Small intestine (tissue), 7 donors: ENCODE results near the gene RACK1. TPM values are rescaled to one million over a fixed set of nuclear protein-coding genes. Genes with fewer than 3 reads are reported as not detected.
A peak's percentile ranks its signal among the peaks of the same experiment; 100 is the strongest.
"Not testable (repeated sequence)": the region's sequence is repeated elsewhere in the genome, so short reads cannot be mapped to it uniquely, and the experiment has no call there.

Source experiments
- DNase-seq, 2 donors: peaks; one replicate each; pipeline versions ENCODE4 v3.0.0 to v3.0.0-alpha.2; 2013
- FAIRE-seq: peaks from 2 replicates; lab custom pipeline; 2012; peaks lifted over from hg19 to GRCh38; lab: Jason Lieb, UNC
- H3K27ac ChIP-seq, 3 donors: one replicate each; pipeline ENCODE4 v1.5.1; 2013; ENCODE audit warnings: low read length in 2 of 3, mild to moderate bottlenecking in 2 of 3, control low read depth in 1 of 3, inconsistent platforms in 1 of 3, low read depth in 1 of 3, moderate library complexity in 1 of 3
- H3K27me3 ChIP-seq, 3 donors: one replicate each; pipeline ENCODE4 v1.6.1; 2013; ENCODE audit warnings: low read length in 3 of 3, inconsistent platforms in 1 of 3; ENCODE audit not compliant: control insufficient read depth in 3 of 3, insufficient read depth in 3 of 3
- H3K36me3 ChIP-seq, 3 donors: one replicate each; pipeline ENCODE4 v1.6.1; 2013; ENCODE audit warnings: low read length in 3 of 3, inconsistent platforms in 1 of 3, low read depth in 1 of 3, mild to moderate bottlenecking in 1 of 3, moderate library complexity in 1 of 3; ENCODE audit not compliant: control insufficient read depth in 3 of 3, insufficient read depth in 2 of 3
- H3K4me1 ChIP-seq, 3 donors: one replicate each; pipeline ENCODE4 v1.6.1; 2013; ENCODE audit warnings: low read length in 2 of 3, inconsistent platforms in 1 of 3, low read depth in 1 of 3, mild to moderate bottlenecking in 1 of 3, moderate library complexity in 1 of 3; ENCODE audit not compliant: control insufficient read depth in 3 of 3, insufficient read depth in 2 of 3
- H3K4me3 ChIP-seq, 3 donors: one replicate each; pipeline ENCODE4 v1.5.1; 2013; ENCODE audit warnings: low read length in 3 of 3, control low read depth in 1 of 3, inconsistent platforms in 1 of 3, low read depth in 1 of 3, mild to moderate bottlenecking in 1 of 3, moderate library complexity in 1 of 3
- H3K9me3 ChIP-seq, 2 donors: one replicate each; pipeline ENCODE4 v1.6.1; 2013; ENCODE audit warnings: low read depth in 1 of 2, low read length in 1 of 2; ENCODE audit not compliant: control insufficient read depth in 2 of 2, insufficient read depth in 1 of 2
- WGBS, 3 donors: extraction: QIAGEN DNeasy Blood & Tissue Kit; methylation state at CpG; one replicate each; pipeline ENCODE4 v1.1.7; 2013; 5-methylcytosine and 5-hydroxymethylcytosine counted together
- polyA plus RNA-seq, 4 donors: library from polyadenylated mRNA; stranded (reverse) in 3 of 4; unstranded in 1 of 4; fragments of 200-250 nt in 3 of 4; fragments of 120-200 nt in 1 of 4; gene quantifications; one replicate each; pipeline versions ENCODE4 v1.2.1 to v1.2.3, GENCODE V29; 2013
- donor health status: healthy with polysubstance abuse.
- donor health status: control.
- donor health status: control.
- donor health status: Bipolar disorder and iron deficiency.
- donor health status: healthy.

The RACK1 gene
- polyA plus RNA-seq, 4 donors: 1,482 to 3,503 (median 2,448) TPM

- no peak overlapping the region for H3K4me3 ChIP-seq
- H3K27ac ChIP-seq: no peak overlapping the region
- DNase-seq (peak in 1 of 2 donors; percentile 13), FAIRE-seq (no peak)
- H3K9me3 ChIP-seq: no peaks in the 10 kb centered on the region
- peaks cover 0 to 32% (median 3%) of the 10 kb centered on the region in 3 donors for H3K4me1 ChIP-seq
- 67 to 72% (median 67%) methylated on average over 49 of the region's 49 CpGs for WGBS, 3 donors
- peaks cover 0 to 38% (median 0%) of the 10 kb centered on the region in 3 donors for H3K27me3 ChIP-seq
- no peaks in the 10 kb centered on the region for H3K36me3 ChIP-seq
These were observed 24.2 kb downstream of the RACK1 start for GRCh38 chr5:181219262-181220177.

GRCh38 chr5:181218795-181219124, 24.9 kb downstream of the RACK1 start:
- 26 to 31% (median 28%) methylated on average over 10 of the region's 10 CpGs for WGBS, 3 donors
- peaks cover 0 to 45% (median 0%) of the 10 kb centered on the region in 3 donors for H3K27me3 ChIP-seq
- DNase-seq (peak in 1 of 2 donors; percentile 9), FAIRE-seq (no peak)
- peaks cover 0 to 27% (median 3%) of the 10 kb centered on the region in 3 donors for H3K4me1 ChIP-seq
- H3K27ac ChIP-seq: no peak overlapping the region
- H3K9me3 ChIP-seq: no peaks in the 10 kb centered on the region
- H3K36me3 ChIP-seq: no peaks in the 10 kb centered on the region
- peak overlapping the region in 1 of 3 donors; percentile 52 for H3K4me3 ChIP-seq

- peaks cover 0 to 55% (median 0%) of the 10 kb centered on the region in 3 donors for H3K27me3 ChIP-seq
- H3K4me3 ChIP-seq: peak overlapping the region in 2 of 3 donors; percentile 50 to 52
- WGBS, 3 donors: 2 to 7% (median 4%) methylated on average over 13 of the region's 13 CpGs
- H3K4me1 ChIP-seq: peaks cover 0 to 27% (median 3%) of the 10 kb centered on the region in 3 donors
- no peak for FAIRE-seq
- no peaks in the 10 kb centered on the region for H3K9me3 ChIP-seq
- DNase-seq: peak in 1 of 2 donors; percentile 31
- peak overlapping the region in 2 of 3 donors; percentile 17 to 74 for H3K27ac ChIP-seq
- no peaks in the 10 kb centered on the region for H3K36me3 ChIP-seq
These were observed 26.0 kb downstream of the RACK1 start for GRCh38 chr5:181217803-181218062.

- H3K4me1 ChIP-seq: peaks cover 0 to 24% (median 3%) of the 10 kb centered on the region in 3 donors
- no peaks in the 10 kb centered on the region for H3K36me3 ChIP-seq
- H3K4me3 ChIP-seq: peak overlapping the region in 2 of 3 donors; percentile 50 to 52
- 0 to 2% (median 1%) methylated on average over 44 to 46 of the region's 46 CpGs for WGBS, 3 donors
- H3K27ac ChIP-seq: peak overlapping the region in 1 of 3 donors; percentile 74
- DNase-seq (peak; percentile 28 to 64), FAIRE-seq (no peak)
- H3K27me3 ChIP-seq: peaks cover 0 to 58% (median 0%) of the 10 kb centered on the region in 3 donors
- no peaks in the 10 kb centered on the region for H3K9me3 ChIP-seq
These were observed 26.4 kb downstream of the RACK1 start for GRCh38 chr5:181217111-181217802.

- Histone ChIP-seq H3K9me3 (no peaks in the 10 kb centered on the region), H3K36me3 (no peaks in the 10 kb centered on the region), H3K4me3 (peak overlapping the region in 2 of 3 donors; percentile 50 to 52), H3K27ac (peak overlapping the region in 1 of 3 donors; percentile 74), H3K27me3 (peaks cover 0 to 59% (median 0%) of the 10 kb centered on the region in 3 donors), H3K4me1 (peaks cover 0 to 22% (median 3%) of the 10 kb centered on the region in 3 donors)
- no peak for FAIRE-seq
- no peak for DNase-seq
- 17 to 35% (median 32%) methylated on average over 44 of the region's 44 CpGs for WGBS, 3 donors
These were observed 27.4 kb downstream of the RACK1 start for GRCh38 chr5:181215997-181216989.

- H3K27ac ChIP-seq, H3K9me3 ChIP-seq, H3K36me3 ChIP-seq, H3K4me3 ChIP-seq, DNase-seq, FAIRE-seq: not testable (repeated sequence)
- peaks cover 0 to 15% (median 3%) of the 10 kb centered on the region in 3 donors for H3K4me1 ChIP-seq
- 71 to 79% (median 72%) methylated on average over 8 to 10 of the region's 10 CpGs for WGBS, 3 donors
- H3K27me3 ChIP-seq: peaks cover 0 to 46% (median 0%) of the 10 kb centered on the region in 3 donors
These were observed 29.5 kb downstream of the RACK1 start for GRCh38 chr5:181214249-181214648.

- no peaks in the 10 kb centered on the region for H3K36me3 ChIP-seq
- DNase-seq (no peak), FAIRE-seq (no peak)
- no peak overlapping the region for H3K27ac ChIP-seq
- no peak overlapping the region for H3K4me3 ChIP-seq
- H3K27me3 ChIP-seq: peaks cover 0 to 45% (median 0%) of the 10 kb centered on the region in 3 donors
- peaks cover 0 to 14% (median 3%) of the 10 kb centered on the region in 3 donors for H3K4me1 ChIP-seq
- H3K9me3 ChIP-seq: no peaks in the 10 kb centered on the region
- 48 to 63% (median 54%) methylated on average over 2 of the region's 2 CpGs for WGBS, 3 donors
These were observed 30.8 kb downstream of the RACK1 start for GRCh38 chr5:181212934-181213333.
